Measurements from ENCODE around the gene MED1.

DNA sequence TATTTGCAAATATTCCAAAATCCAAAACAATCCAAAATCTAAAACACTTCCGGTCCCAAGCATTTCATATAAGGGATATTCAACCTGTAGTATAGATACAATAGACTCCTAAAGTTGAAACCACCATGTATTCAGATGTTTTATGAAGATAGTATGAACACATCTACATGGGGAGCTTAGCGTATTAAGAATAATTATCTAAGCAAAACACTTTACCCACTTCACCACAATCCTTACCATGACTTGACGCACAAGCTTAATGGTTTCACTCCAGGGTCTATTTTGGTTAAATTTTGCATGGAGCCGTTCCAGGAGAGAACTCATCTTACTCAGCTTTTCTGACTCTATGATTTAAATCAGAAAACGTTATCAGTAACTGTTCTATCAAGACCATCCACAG lies 3.5 kb downstream of the MED1 start:
- TF ChIP-seq, protein P1, sequence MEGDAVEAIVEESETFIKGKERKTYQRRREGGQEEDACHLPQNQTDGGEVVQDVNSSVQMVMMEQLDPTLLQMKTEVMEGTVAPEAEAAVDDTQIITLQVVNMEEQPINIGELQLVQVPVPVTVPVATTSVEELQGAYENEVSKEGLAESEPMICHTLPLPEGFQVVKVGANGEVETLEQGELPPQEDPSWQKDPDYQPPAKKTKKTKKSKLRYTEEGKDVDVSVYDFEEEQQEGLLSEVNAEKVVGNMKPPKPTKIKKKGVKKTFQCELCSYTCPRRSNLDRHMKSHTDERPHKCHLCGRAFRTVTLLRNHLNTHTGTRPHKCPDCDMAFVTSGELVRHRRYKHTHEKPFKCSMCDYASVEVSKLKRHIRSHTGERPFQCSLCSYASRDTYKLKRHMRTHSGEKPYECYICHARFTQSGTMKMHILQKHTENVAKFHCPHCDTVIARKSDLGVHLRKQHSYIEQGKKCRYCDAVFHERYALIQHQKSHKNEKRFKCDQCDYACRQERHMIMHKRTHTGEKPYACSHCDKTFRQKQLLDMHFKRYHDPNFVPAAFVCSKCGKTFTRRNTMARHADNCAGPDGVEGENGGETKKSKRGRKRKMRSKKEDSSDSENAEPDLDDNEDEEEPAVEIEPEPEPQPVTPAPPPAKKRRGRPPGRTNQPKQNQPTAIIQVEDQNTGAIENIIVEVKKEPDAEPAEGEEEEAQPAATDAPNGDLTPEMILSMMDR (conservative IDR thresholded peaks at IDR 0.05) = no peak
- no peak for TF ChIP-seq EZH2 (IDR thresholded peaks at IDR 0.05; ENCODE audit: low read depth)
